Measurements from ENCODE around the gene EXOC3L2.

DNA sequence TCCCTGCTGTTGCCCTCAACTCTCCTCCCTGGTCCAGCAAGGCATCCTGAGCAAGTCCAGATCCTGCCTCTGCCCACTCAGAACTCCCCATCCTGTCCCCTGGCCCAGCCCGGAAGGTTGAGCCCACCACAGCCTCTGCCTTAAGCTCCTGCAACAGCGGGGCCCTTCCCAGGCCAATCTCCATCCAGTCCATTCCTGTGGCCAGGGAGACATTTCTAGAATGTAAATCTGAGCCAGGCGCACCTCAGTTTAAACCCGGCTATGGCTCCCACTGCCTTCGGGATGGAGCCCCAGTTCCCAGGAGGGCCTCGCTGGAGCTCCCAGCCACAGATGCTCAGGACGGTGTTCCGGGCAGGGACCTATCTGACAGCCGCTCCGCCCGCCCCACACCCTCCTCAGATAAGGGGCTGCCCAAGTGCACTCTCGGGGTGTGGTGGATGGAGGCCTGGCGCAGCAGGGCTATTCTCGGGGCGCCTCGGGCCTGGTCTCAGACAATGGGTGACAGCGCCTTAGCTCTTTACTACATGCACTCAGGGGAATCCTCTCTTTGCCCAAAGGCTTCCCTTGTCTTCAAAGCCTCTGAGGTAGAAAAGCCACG lies 72.5 kb downstream of the EXOC3L2 start:
- TF ChIP-seq, protein P1, sequence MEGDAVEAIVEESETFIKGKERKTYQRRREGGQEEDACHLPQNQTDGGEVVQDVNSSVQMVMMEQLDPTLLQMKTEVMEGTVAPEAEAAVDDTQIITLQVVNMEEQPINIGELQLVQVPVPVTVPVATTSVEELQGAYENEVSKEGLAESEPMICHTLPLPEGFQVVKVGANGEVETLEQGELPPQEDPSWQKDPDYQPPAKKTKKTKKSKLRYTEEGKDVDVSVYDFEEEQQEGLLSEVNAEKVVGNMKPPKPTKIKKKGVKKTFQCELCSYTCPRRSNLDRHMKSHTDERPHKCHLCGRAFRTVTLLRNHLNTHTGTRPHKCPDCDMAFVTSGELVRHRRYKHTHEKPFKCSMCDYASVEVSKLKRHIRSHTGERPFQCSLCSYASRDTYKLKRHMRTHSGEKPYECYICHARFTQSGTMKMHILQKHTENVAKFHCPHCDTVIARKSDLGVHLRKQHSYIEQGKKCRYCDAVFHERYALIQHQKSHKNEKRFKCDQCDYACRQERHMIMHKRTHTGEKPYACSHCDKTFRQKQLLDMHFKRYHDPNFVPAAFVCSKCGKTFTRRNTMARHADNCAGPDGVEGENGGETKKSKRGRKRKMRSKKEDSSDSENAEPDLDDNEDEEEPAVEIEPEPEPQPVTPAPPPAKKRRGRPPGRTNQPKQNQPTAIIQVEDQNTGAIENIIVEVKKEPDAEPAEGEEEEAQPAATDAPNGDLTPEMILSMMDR (IDR thresholded peaks at IDR 0.05) = no peak
- TF ChIP-seq EP300 (IDR thresholded peaks at IDR 0.05; ENCODE audit: low read depth) (no peak), POLR2AphosphoS5 (IDR thresholded peaks at IDR 0.05) (no peak), POLR2A (IDR thresholded peaks at IDR 0.05) (no peak)

Measured in transverse colon (tissue), 4 donors.